H1 (cell line): ENCODE results near the gene OBSCN. TPM values are rescaled to one million over a fixed set of nuclear protein-coding genes. Genes with fewer than 3 reads are reported as not detected.

ENCODE experiments used
- CTCF ChIP-seq, 3 experiments: IDR thresholded peaks; 1 replicate in 2 of 3; 2 replicates in 1 of 3; pipeline versions ENCODE4 v1.5.1 to v1.6.1; 2011; ENCODE audit warnings: low read length in 3 of 3, mild to moderate bottlenecking in 3 of 3, inconsistent platforms in 2 of 3, low read depth in 1 of 3, moderate library complexity in 1 of 3; ENCODE audit not compliant: insufficient read depth in 1 of 3; ENCODE audit errors: control extremely low read depth in 1 of 3
- KDM1A ChIP-seq: fragments of 200-600, 300-600 bp; sonication (generic); IDR thresholded peaks from 2 replicates; pipeline ENCODE4 v1.7.1; 2016; ENCODE audit warnings: mild to moderate bottlenecking, low read length, borderline replicate concordance
- polyA plus RNA-seq, 7 experiments: library from polyadenylated mRNA; depleted of rRNA in 3 of 7; stranded (reverse) in 5 of 7; unstranded in 2 of 7; fragments of >200 nt in 5 of 7; fragments of 200-250 nt in 2 of 7; gene quantifications; 1 replicate in 5 of 7; 2 replicates in 1 of 7; 4 replicates in 1 of 7; pipeline versions ENCODE4 v1.2.1 to v1.2.3, GENCODE V29; 2011 to 2013; ENCODE audit warnings: missing spikeins in 2 of 7, mixed read lengths in 2 of 7
- total RNA-seq: library from RNA; stranded (reverse); fragmentation: NEBNext Ultra II Directional; extraction: Animal tissue kit (Norgen Biotek cat#: 25700); gene quantifications from 2 replicates; pipeline ENCODE4 v1.2.1, GENCODE V29; 2021

OBSCN gene
- total and polyA plus RNA-seq, 2 of the 8 experiments (the other 6 are each of a cell fraction or from before 2014, with no cell fraction given) = 7.5 to 28.4 TPM

- TF ChIP-seq CTCF (IDR thresholded peaks at IDR 0.05; ENCODE audit: control extremely low read depth in 1 of 3, insufficient read depth in 1 of 3, low read depth in 1 of 3, low read length in 3 of 3) (no peak), KDM1A (no peak)
Observed at GRCh38 chr1:228161866-228162265, 46.0 kb upstream of the OBSCN start (continued).
